Gastrocnemius medialis (tissue), 4 donors: Measurements from ENCODE around the gene TNIK. TPM values are rescaled to one million over a fixed set of nuclear protein-coding genes. Genes with fewer than 3 reads are reported as not detected.
A peak's percentile ranks its signal among the peaks of the same experiment; 100 is the strongest.

ENCODE experiments used
- ATAC-seq, 2 donors: fragments of 150-250 bp; one replicate each; pipeline ENCODE4 v1.9.1; 2016
- DNase-seq, 2 donors: peaks; one replicate each; pipeline ENCODE4 v3.0.0-alpha.2; 2019
- H3K27ac ChIP-seq, 4 donors: fragments of 200-600 bp; sonication (generic); 1 replicate in 1 of 4; 2 replicates in 3 of 4; pipeline ENCODE4 v1.5.1; 2016 to 2018; ENCODE audit warnings: mild to moderate bottlenecking in 2 of 4, moderate library complexity in 1 of 4
- H3K27me3 ChIP-seq, 3 donors: fragments of 200-600 bp; sonication (generic) in 2 of 3; 1 replicate in 1 of 3; 2 replicates in 2 of 3; pipeline versions ENCODE4 v1.5.1 to v1.6.0; 2016 to 2019; ENCODE audit warnings: mild to moderate bottlenecking in 1 of 3, moderate library complexity in 1 of 3
- H3K36me3 ChIP-seq, 2 donors: fragments of 200-600 bp; sonication (generic) in 1 of 2; one replicate each; pipeline ENCODE4 v1.5.1; 2017 to 2018
- H3K4me1 ChIP-seq, 2 donors: fragments of 200-600 bp; sonication (generic) in 1 of 2; one replicate each; pipeline ENCODE4 v1.5.1; 2016 to 2017; ENCODE audit warnings: mild to moderate bottlenecking in 2 of 2
- H3K4me3 ChIP-seq, 4 donors: fragments of 200-600 bp; sonication (generic) in 3 of 4; 1 replicate in 1 of 4; 2 replicates in 3 of 4; pipeline ENCODE4 v1.5.1; 2016 to 2019; ENCODE audit warnings: mild to moderate bottlenecking in 2 of 4
- H3K9me3 ChIP-seq, 3 donors: fragments of 200-600 bp; sonication (generic) in 2 of 3; 1 replicate in 1 of 3; 2 replicates in 2 of 3; pipeline ENCODE4 v1.5.1; 2016 to 2019
- POLR2A ChIP-seq, 2 donors: fragments of 450-650 bp; IDR thresholded peaks; one replicate each; pipeline ENCODE4 v1.6.1; 2017; ENCODE audit warnings: antibody characterized with exemption in 2 of 2, mild to moderate bottlenecking in 2 of 2, moderate library complexity in 2 of 2
- in situ Hi-C, 4 donors: fragments of 200-750 bp; cut with MboI; loops; one replicate each; pipeline versions ENCODE4 v1.15.0 to v1.8.0; 2017; ENCODE audit warnings: low sequenced_read_pairs in 4 of 4
- intact Hi-C: fragments of 100-400 bp; cut with DNase I; formaldehyde crosslinking; loops from one replicate; pipeline ENCODE4 v1.15.1; 2023; ENCODE audit warnings: low total_unique reads
- total RNA-seq, 4 donors: library from RNA; depleted of rRNA; stranded (reverse); fragments of >200 nt; gene quantifications; one replicate each; pipeline versions ENCODE4 v1.1.0 to v1.2.3, GENCODE V29; 2016
- TF ChIP-seq, protein P1 (sequence below), 5 experiments: fragments of 450-650 bp in 3 of 5; fragments of 200-600 bp in 2 of 5; sonication (generic) in 2 of 5; IDR thresholded peaks in 4 of 5; conservative IDR thresholded peaks in 1 of 5; 1 replicate in 4 of 5; 2 replicates in 1 of 5; pipeline ENCODE4 v1.5.1; 2016 to 2019; ENCODE audit warnings: antibody characterized with exemption in 5 of 5, mild to moderate bottlenecking in 3 of 5, moderate library complexity in 3 of 5

The TNIK gene
- total RNA-seq, 4 donors from 2014 or later = 5.2 to 19.7 (median 10.6) TPM

DNA sequence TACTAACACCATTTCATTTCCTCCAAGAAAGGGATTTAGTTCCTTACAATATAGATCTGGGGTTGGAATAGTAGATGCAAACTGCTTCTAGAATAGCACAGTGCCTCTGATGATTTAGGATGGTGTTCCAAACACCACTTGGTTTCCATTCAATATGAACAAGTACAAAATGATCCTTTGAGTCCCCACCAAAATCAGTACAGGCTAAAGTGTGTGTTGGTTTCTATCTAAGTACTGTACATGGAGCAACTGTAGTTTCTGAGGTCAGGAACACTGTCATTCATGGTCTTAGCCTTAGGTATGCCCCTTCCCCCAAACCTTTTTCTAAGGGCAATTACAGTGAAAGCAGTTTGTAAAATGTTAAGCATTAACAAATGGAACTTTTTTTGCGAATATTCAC lies 162.3 kb downstream of the TNIK start:
- Histone ChIP-seq H3K36me3 (no peaks in the 10 kb centered on the region), H3K27me3 (no peaks in the 10 kb centered on the region), H3K4me3 (no peak overlapping the region), H3K27ac (peak overlapping the region in 2 of 4 donors; percentile 72 to 78), H3K4me1 (peaks cover 44 to 54% of the 10 kb centered on the region in 2 donors), H3K9me3 (no peaks in the 10 kb centered on the region)
- in situ Hi-C loops (no loop called here), intact Hi-C loops (no loop called here)
- TF ChIP-seq, protein P1, sequence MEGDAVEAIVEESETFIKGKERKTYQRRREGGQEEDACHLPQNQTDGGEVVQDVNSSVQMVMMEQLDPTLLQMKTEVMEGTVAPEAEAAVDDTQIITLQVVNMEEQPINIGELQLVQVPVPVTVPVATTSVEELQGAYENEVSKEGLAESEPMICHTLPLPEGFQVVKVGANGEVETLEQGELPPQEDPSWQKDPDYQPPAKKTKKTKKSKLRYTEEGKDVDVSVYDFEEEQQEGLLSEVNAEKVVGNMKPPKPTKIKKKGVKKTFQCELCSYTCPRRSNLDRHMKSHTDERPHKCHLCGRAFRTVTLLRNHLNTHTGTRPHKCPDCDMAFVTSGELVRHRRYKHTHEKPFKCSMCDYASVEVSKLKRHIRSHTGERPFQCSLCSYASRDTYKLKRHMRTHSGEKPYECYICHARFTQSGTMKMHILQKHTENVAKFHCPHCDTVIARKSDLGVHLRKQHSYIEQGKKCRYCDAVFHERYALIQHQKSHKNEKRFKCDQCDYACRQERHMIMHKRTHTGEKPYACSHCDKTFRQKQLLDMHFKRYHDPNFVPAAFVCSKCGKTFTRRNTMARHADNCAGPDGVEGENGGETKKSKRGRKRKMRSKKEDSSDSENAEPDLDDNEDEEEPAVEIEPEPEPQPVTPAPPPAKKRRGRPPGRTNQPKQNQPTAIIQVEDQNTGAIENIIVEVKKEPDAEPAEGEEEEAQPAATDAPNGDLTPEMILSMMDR (IDR thresholded peaks at IDR 0.05 in 4 of 5, conservative IDR thresholded peaks at IDR 0.05 in 1 of 5) = no peak
- TF ChIP-seq POLR2A (IDR thresholded peaks at IDR 0.05) = no peak
- ATAC-seq (no peak), DNase-seq (no peak)

DNA sequence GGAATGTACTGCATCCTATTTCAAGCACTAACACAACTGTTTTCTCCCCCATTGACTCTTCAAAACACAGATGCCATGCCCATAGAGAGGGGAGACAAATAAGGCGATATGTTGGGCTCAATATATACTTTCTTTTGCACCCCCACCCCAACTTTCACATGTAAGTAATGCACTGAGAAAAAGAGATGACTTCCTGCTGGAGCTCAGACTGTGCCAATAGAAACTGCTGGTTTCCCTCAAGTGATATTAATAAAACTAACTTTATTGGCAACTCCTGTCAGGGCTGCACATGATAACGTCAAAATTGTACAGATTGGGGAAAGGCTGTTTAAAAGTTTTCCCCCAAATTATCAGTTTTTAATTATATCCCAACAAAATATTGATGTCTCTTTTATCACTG lies 163.0 kb downstream of the TNIK start:
- Histone ChIP-seq H3K27ac (peak overlapping the region; percentile 47 to 78 (median 74)), H3K36me3 (no peaks in the 10 kb centered on the region), H3K4me1 (peaks cover 37 to 47% of the 10 kb centered on the region in 2 donors), H3K9me3 (no peaks in the 10 kb centered on the region), H3K27me3 (no peaks in the 10 kb centered on the region), H3K4me3 (no peak overlapping the region)
- no peak for ATAC-seq
- TF ChIP-seq, protein P1 (IDR thresholded peaks at IDR 0.05 in 4 of 5, conservative IDR thresholded peaks at IDR 0.05 in 1 of 5) = no peak
- no peak for TF ChIP-seq POLR2A (IDR thresholded peaks at IDR 0.05)
- intact Hi-C loops = no loop called here
- no peak for DNase-seq
- in situ Hi-C loops = no loop called here

DNA sequence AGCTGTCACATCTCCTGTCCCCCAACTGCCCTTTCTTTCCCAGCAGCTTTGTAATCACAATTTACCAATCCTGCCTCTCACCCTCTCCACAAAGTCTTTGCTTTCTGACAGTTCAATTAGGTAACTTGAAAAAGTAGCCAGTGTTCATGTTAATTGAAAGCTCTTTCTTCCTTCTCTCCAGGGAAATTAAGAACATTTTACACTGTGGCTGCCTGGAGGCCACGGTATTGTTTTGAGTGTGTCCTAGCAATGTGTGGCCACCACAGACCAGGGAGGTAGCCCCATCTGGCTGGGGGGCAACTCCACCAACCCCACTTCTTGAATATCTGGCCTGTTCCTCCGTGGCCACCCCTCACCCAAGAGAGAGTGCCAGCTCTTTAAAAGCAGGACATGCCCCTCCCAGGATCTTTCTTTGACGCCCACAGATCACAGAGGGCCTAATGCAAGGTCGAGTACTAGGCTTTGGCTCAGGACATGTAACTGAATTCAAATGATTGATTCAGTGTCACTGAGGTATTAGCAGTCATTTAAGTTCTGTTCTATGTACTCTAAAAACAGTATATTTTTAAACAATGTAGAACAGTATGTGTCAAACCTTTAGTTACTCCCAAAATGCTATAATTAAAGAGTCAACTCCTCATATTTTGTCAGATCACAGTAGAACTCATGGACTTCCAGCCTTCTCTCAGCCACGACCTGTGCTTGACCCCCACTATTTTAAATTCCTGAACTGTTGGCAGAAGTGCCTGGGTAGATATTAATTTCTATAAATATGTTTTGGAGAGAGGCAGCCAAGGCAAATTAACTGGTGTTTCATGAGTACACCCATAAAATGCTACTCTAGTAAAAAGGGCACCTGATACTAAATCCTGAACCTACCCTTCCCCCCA lies 164.5 kb downstream of the TNIK start:
- in situ Hi-C loops (no loop called here), intact Hi-C loops (no loop called here)
- no peaks in the 10 kb centered on the region for H3K27me3 ChIP-seq
- H3K4me3 ChIP-seq = no peak overlapping the region
- no peaks in the 10 kb centered on the region for H3K9me3 ChIP-seq
- DNase-seq (no peak), ATAC-seq (no peak)
- peaks cover 36 to 40% of the 10 kb centered on the region in 2 donors for H3K4me1 ChIP-seq
- peak overlapping the region; percentile 47 to 78 (median 74) for H3K27ac ChIP-seq
- H3K36me3 ChIP-seq = no peaks in the 10 kb centered on the region
- no peak for TF ChIP-seq POLR2A (IDR thresholded peaks at IDR 0.05)
- TF ChIP-seq, protein P1 (IDR thresholded peaks at IDR 0.05 in 4 of 5, conservative IDR thresholded peaks at IDR 0.05 in 1 of 5) = no peak

DNA sequence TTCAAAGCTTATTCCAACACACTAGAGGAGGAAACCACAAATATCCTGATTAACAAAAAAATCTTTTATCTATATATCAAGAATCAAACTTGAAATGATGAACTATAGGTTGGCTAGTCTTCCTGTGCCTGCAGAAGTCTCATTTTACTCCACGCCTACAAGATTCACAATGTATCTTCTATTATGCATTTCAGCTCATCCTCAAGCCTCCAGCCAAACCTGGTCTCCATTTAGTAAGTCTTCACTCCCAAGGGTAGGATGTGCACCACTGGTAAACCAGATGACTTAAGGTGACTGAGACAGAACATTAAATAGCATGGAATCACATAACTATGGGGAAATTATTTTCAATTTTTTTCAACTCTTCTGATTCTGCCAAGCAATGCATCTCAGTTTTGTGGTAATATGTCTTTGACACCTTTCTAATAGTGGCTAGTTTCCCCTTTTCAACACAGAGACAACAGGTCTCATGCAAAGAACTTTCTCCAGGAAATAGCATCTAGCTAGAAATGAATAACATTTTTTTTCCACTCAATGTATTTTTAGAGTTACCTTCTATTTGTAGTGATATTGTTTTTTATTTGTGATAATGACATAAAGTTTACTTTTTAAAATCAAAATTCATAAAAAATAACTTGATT lies 166.9 kb downstream of the TNIK start:
- Histone ChIP-seq H3K4me1 (peaks cover 36 to 48% of the 10 kb centered on the region in 2 donors), H3K27me3 (no peaks in the 10 kb centered on the region), H3K36me3 (no peaks in the 10 kb centered on the region), H3K9me3 (no peaks in the 10 kb centered on the region), H3K4me3 (no peak overlapping the region), H3K27ac (no peak overlapping the region)
- TF ChIP-seq, protein P1 (IDR thresholded peaks at IDR 0.05 in 4 of 5, conservative IDR thresholded peaks at IDR 0.05 in 1 of 5) = no peak
- TF ChIP-seq POLR2A (IDR thresholded peaks at IDR 0.05) = no peak
- intact Hi-C loops = no loop called here
- DNase-seq = no peak
- ATAC-seq = no peak
- in situ Hi-C loops = no loop called here
